ENCODE data around the gene GRK7.
"Not testable (repeated sequence)": the region's sequence is repeated elsewhere in the genome, so short reads cannot be mapped to it uniquely, and the experiment has no call there.

Gene GRK7

GRCh38 chr3:141763088-141763750, at the start of gene GRK7:
GRK7 (plus strand) TSS chr3:141763408; CDS start chr3:141778285, 14,877 bp downstream.
- DNase-seq: no peak

GRCh38 chr3:141714671-141715070, 48.5 kb upstream of the GRK7 start:
- no peak for DNase-seq

GRCh38 chr3:141722081-141722480, 41.1 kb upstream of the GRK7 start:
- no peak for DNase-seq

GRCh38 chr3:141722648-141723047, 40.6 kb upstream of the GRK7 start:
- DNase-seq: no peak

- DNase-seq: no peak
Measured at GRCh38 chr3:141723255-141723654, 40.0 kb upstream of the GRK7 start.

- no peak for DNase-seq
Measured at GRCh38 chr3:141724186-141724585, 39.0 kb upstream of the GRK7 start.

GRCh38 chr3:141725036-141725435, 38.2 kb upstream of the GRK7 start:
- no peak for DNase-seq

GRCh38 chr3:141726483-141726882, 36.7 kb upstream of the GRK7 start:
- DNase-seq: no peak

- no peak for DNase-seq
Measured at GRCh38 chr3:141728355-141728892, 34.8 kb upstream of the GRK7 start.

- DNase-seq: no peak
Measured at GRCh38 chr3:141729240-141729639, 34.0 kb upstream of the GRK7 start.

- peak; percentile 15 for DNase-seq
Measured at GRCh38 chr3:141735176-141735575, 28.0 kb upstream of the GRK7 start.

GRCh38 chr3:141735770-141736465, 27.3 kb upstream of the GRK7 start:
- no peak for DNase-seq

GRCh38 chr3:141737093-141737492, 26.1 kb upstream of the GRK7 start:
- peak; percentile 22 for DNase-seq

- DNase-seq: no peak
Measured at GRCh38 chr3:141737678-141738021, 25.6 kb upstream of the GRK7 start.

GRCh38 chr3:141738022-141738890, 25.0 kb upstream of the GRK7 start, which contains the start of gene RNF7:
RNF7 (plus strand) TSS chr3:141738298; CDS start chr3:141738342, 44 bp downstream.
- peak; percentile 98 for DNase-seq

- DNase-seq: peak; percentile 66
Measured at GRCh38 chr3:141738891-141739363, 24.3 kb upstream of the GRK7 start.

- no peak for DNase-seq
Measured at GRCh38 chr3:141739731-141740130, 23.5 kb upstream of the GRK7 start.

- peak; percentile 7 for DNase-seq
Measured at GRCh38 chr3:141740349-141740748, 22.9 kb upstream of the GRK7 start.

- DNase-seq: no peak
Measured at GRCh38 chr3:141743305-141743704, 19.9 kb upstream of the GRK7 start.

GRCh38 chr3:141746962-141747361, 16.2 kb upstream of the GRK7 start:
- no peak for DNase-seq

- no peak for DNase-seq
Measured at GRCh38 chr3:141753399-141753798, 9.8 kb upstream of the GRK7 start.

GRCh38 chr3:141754032-141754431, 9.2 kb upstream of the GRK7 start:
- DNase-seq: peak; percentile 7

GRCh38 chr3:141762552-141762951, 656 bp upstream of the GRK7 start:
- DNase-seq: not testable (repeated sequence)
